Smooth muscle cell of the brain vasculature (primary cell): Measurements from ENCODE around the gene SLCO1B3.
"Not testable (repeated sequence)": the region's sequence is repeated elsewhere in the genome, so short reads cannot be mapped to it uniquely, and the experiment has no call there.

Source experiments
- DNase-seq: peaks from one replicate; pipeline ENCODE4 v3.0.0-alpha.2; 2012; ENCODE audit warnings: low read depth, low spot score

Gene SLCO1B3

GRCh38 chr12:20810487-20810886, at the start of gene SLCO1B3:
Gene SLCO1B3, plus strand, starts transcription at chr12:20810705. Its CDS starts 5,034 bp downstream, at chr12:20815739.
- DNase-seq = no peak

GRCh38 chr12:20777420-20777819, 33.1 kb upstream of the SLCO1B3 start:
- no peak for DNase-seq

- no peak for DNase-seq
Measured at GRCh38 chr12:20778969-20779368, 31.5 kb upstream of the SLCO1B3 start.

- DNase-seq = not testable (repeated sequence)
Measured at GRCh38 chr12:20779971-20780370, 30.5 kb upstream of the SLCO1B3 start.

- not testable (repeated sequence) for DNase-seq
Measured at GRCh38 chr12:20783796-20784357, 26.6 kb upstream of the SLCO1B3 start.

GRCh38 chr12:20792971-20793370, 17.5 kb upstream of the SLCO1B3 start:
- DNase-seq = no peak

GRCh38 chr12:20798554-20798953, 12.0 kb upstream of the SLCO1B3 start:
- peak; percentile 4 for DNase-seq

- no peak for DNase-seq
Measured at GRCh38 chr12:20800160-20800559, 10.3 kb upstream of the SLCO1B3 start.

GRCh38 chr12:20801035-20801434, 9.5 kb upstream of the SLCO1B3 start:
- no peak for DNase-seq

- DNase-seq = no peak
Measured at GRCh38 chr12:20805921-20806320, 4.6 kb upstream of the SLCO1B3 start.

- DNase-seq = no peak
Measured at GRCh38 chr12:20807192-20808080, 3.1 kb upstream of the SLCO1B3 start.

- no peak for DNase-seq
Measured at GRCh38 chr12:20808521-20808920, 2.0 kb upstream of the SLCO1B3 start.

GRCh38 chr12:20815574-20815973, 5.1 kb downstream of the SLCO1B3 start:
- no peak for DNase-seq

- no peak for DNase-seq
Measured at GRCh38 chr12:20822415-20822814, 11.9 kb downstream of the SLCO1B3 start.

GRCh38 chr12:20822925-20823324, 12.4 kb downstream of the SLCO1B3 start:
- no peak for DNase-seq

GRCh38 chr12:20829919-20830318, 19.4 kb downstream of the SLCO1B3 start:
- DNase-seq = no peak

GRCh38 chr12:20830456-20830855, 20.0 kb downstream of the SLCO1B3 start:
- no peak for DNase-seq

GRCh38 chr12:20832911-20833310, 22.4 kb downstream of the SLCO1B3 start:
- DNase-seq = no peak

- no peak for DNase-seq
Measured at GRCh38 chr12:20852649-20853048, 42.1 kb downstream of the SLCO1B3 start.

- no peak for DNase-seq
Measured at GRCh38 chr12:20863056-20863455, 52.6 kb downstream of the SLCO1B3 start.

GRCh38 chr12:20865873-20866272, 55.4 kb downstream of the SLCO1B3 start:
- DNase-seq = no peak

- no peak for DNase-seq
Measured at GRCh38 chr12:20868277-20868676, 57.8 kb downstream of the SLCO1B3 start.

GRCh38 chr12:20883288-20883687, 72.8 kb downstream of the SLCO1B3 start:
- no peak for DNase-seq
